ENCODE measurements around the gene RFPL2.
"Not testable (repeated sequence)": the region's sequence is repeated elsewhere in the genome, so short reads cannot be mapped to it uniquely, and the experiment has no call there.

RFPL2 gene

GRCh38 chr22:32202539-32203180 is 2.2 kb downstream of the RFPL2 start:
- TF ChIP-seq CTCF (IDR thresholded peaks at IDR 0.05; ENCODE audit: borderline replicate concordance, control extremely low read depth, extremely low read depth, insufficient read depth, missing control alignments), result peak; percentile 7
- DNase-seq (ENCODE audit: low spot score), result peak; percentile 58
- in situ Hi-C loops (cut with MboI; ENCODE audit: low sequenced_read_pairs, unreplicated experiment), result no loop called here

DNA sequence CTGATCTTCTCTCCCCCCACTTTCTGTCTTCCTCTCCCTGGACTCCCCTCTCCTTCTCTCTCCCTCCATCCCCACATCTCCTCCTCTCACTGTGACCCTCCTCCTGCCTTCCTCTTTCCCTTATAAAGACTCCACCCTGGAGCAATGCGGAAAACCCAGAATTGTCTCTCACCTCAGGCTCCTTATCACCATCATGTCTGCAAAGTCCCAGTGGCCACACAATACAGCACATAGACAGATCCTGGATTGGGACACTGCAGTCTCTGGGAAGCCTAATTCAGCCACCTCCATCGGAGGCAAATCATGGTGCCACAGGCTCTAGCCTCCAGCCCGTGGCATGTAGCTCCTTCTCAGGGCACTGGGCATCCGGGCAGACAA is 2.7 kb downstream of the RFPL2 start:
- no peak for TF ChIP-seq CTCF (IDR thresholded peaks at IDR 0.05; ENCODE audit: borderline replicate concordance, control extremely low read depth, extremely low read depth, insufficient read depth, missing control alignments)
- in situ Hi-C loops (cut with MboI; ENCODE audit: low sequenced_read_pairs, unreplicated experiment), result no loop called here

GRCh38 chr22:32200752-32201151 is 4.1 kb downstream of the RFPL2 start:
- TF ChIP-seq CTCF (IDR thresholded peaks at IDR 0.05; ENCODE audit: borderline replicate concordance, control extremely low read depth, extremely low read depth, insufficient read depth, missing control alignments), result no peak
- in situ Hi-C loops (cut with MboI; ENCODE audit: low sequenced_read_pairs, unreplicated experiment), result no loop called here
- DNase-seq (ENCODE audit: low spot score), result no peak

More for the DNA sequence above, 2.7 kb downstream of the RFPL2 start:
- no peak for DNase-seq (ENCODE audit: low spot score)

DNA sequence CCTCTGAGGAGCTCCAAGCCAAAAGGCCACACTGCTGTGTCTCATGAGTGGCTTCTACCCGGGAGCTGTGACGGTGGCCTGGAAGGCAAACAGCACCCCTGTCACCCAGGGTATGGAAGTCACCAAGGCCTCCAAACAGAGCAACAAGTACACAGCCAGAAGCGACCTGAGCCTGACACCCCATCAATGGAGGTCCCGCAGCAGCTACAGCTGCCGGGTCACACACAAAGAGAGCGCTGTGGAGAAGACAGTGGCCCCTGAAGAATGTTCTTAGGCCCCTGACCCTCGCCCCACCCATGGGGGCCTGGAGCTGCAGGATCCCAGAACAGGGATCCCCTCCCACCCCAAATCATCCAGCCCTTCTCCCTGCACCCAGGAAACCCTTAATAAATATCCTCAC is 4.9 kb downstream of the RFPL2 start:
- no peak for DNase-seq (ENCODE audit: low spot score)
- in situ Hi-C loops (cut with MboI; ENCODE audit: low sequenced_read_pairs, unreplicated experiment), result no loop called here
- TF ChIP-seq CTCF (IDR thresholded peaks at IDR 0.05; ENCODE audit: borderline replicate concordance, control extremely low read depth, extremely low read depth, insufficient read depth, missing control alignments), result no peak

- in situ Hi-C loops (cut with MboI; ENCODE audit: low sequenced_read_pairs, unreplicated experiment), result no loop called here
- DNase-seq (ENCODE audit: low spot score), result no peak
Observed at GRCh38 chr22:32199341-32199740, 5.5 kb downstream of the RFPL2 start.

GRCh38 chr22:32197553-32198226 is 7.2 kb downstream of the RFPL2 start:
- in situ Hi-C loops (cut with MboI; ENCODE audit: low sequenced_read_pairs, unreplicated experiment), result not testable (repeated sequence)

More at GRCh38 chr22:32199341-32199740, 5.5 kb downstream of the RFPL2 start:
- no peak for TF ChIP-seq CTCF (IDR thresholded peaks at IDR 0.05; ENCODE audit: borderline replicate concordance, control extremely low read depth, extremely low read depth, insufficient read depth, missing control alignments)

GRCh38 chr22:32195900-32196299 is 9.0 kb downstream of the RFPL2 start:
- in situ Hi-C loops (cut with MboI; ENCODE audit: low sequenced_read_pairs, unreplicated experiment); DNase-seq (ENCODE audit: low spot score): not testable (repeated sequence)

More at GRCh38 chr22:32197553-32198226, 7.2 kb downstream of the RFPL2 start:
- not testable (repeated sequence) for DNase-seq (ENCODE audit: low spot score)

DNA sequence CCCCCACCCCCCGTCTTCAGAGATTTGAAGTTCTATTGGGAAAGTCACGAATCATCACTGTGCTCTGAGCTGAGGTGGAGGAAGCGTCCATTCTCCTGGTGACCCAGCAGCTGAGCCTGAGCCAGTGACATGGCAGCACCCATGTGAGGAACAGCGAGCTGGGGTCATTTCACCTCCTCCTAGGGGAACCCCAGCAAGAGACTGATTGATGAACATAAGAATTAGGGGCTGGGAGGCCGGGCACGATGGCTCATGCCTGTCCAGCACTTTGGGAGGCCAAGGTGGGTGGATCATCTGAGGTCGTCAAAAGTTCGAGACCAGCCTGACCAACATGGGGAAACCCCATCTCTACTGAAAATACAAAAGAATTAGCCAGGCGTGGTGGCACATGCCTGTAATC is 11.5 kb downstream of the RFPL2 start:
- DNase-seq (ENCODE audit: low spot score); in situ Hi-C loops (cut with MboI; ENCODE audit: low sequenced_read_pairs, unreplicated experiment): not testable (repeated sequence)

DNA sequence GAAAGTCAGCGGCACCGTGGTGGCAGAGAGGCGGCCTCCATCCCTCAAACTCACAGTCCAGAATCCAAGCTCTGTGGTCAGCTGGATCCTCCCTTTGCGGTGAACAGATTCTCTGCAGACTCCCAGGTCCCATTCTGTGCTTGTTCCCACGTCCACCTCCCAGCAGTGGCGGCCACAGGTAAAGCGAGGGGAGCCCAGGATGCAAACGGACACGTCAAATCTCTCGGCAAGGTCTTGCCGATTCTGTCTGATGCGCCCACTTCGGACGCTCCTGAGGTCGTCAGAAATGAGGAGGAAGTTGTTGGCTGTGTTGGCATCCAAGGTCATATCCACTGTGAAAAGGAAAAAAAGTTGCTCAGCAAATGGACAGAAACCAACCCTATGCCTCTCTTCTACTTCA is 13.9 kb downstream of the RFPL2 start:
- DNase-seq (ENCODE audit: low spot score); in situ Hi-C loops (cut with MboI; ENCODE audit: low sequenced_read_pairs, unreplicated experiment): not testable (repeated sequence)

Data from GM13976 (cell line).